H9 (cell line): Measurements from ENCODE around the gene CLDN20. TPM values are rescaled to one million over a fixed set of nuclear protein-coding genes. Genes with fewer than 3 reads are reported as not detected.

ENCODE experiments used
- DNase-seq: peaks from one replicate; pipeline ENCODE4 v3.0.0-alpha.2; 2017
- H2AFZ ChIP-seq: one replicate; pipeline ENCODE4 v1.6.1; 2013; ENCODE audit warnings: mild to moderate bottlenecking, low read length, control low read depth, moderate library complexity
- H2AK5ac ChIP-seq: 2 replicates; pipeline ENCODE4 v1.6.1; 2013; ENCODE audit warnings: low read length, control low read depth, mixed read lengths; ENCODE audit not compliant: insufficient read length
- H2BK120ac ChIP-seq: one replicate; pipeline ENCODE4 v1.6.1; 2013; ENCODE audit warnings: low read depth, mild to moderate bottlenecking, low read length, control low read depth, inconsistent platforms; ENCODE audit not compliant: poor library complexity, severe bottlenecking
- H2BK12ac ChIP-seq: 2 replicates; pipeline ENCODE4 v1.6.1; 2013; ENCODE audit warnings: low read length, control low read depth, mixed read lengths, low read depth; ENCODE audit not compliant: insufficient read length
- H2BK15ac ChIP-seq: 2 replicates; pipeline ENCODE4 v1.6.1; 2013; ENCODE audit warnings: low read depth, low read length, control low read depth
- H2BK20ac ChIP-seq: one replicate; pipeline ENCODE4 v1.6.1; 2013; ENCODE audit warnings: low read depth, mild to moderate bottlenecking, low read length, control low read depth, inconsistent platforms; ENCODE audit not compliant: poor library complexity, severe bottlenecking
- H2BK5ac ChIP-seq: 2 replicates; pipeline ENCODE4 v1.6.1; 2013; ENCODE audit warnings: low read length, control low read depth, mixed read lengths; ENCODE audit not compliant: insufficient read length
- H3K14ac ChIP-seq: 2 replicates; pipeline ENCODE4 v1.6.1; 2013; ENCODE audit warnings: low read length, control low read depth; ENCODE audit not compliant: insufficient read depth
- H3K18ac ChIP-seq: 2 replicates; pipeline ENCODE4 v1.6.1; 2013; ENCODE audit warnings: low read depth, mild to moderate bottlenecking, mixed read lengths, low read length, control low read depth; ENCODE audit not compliant: insufficient read length
- H3K23ac ChIP-seq: 2 replicates; pipeline ENCODE4 v1.6.1; 2013; ENCODE audit warnings: low read length, control low read depth, mixed read lengths, low read depth; ENCODE audit not compliant: insufficient read length
- H3K23me2 ChIP-seq: 2 replicates; pipeline ENCODE4 v1.6.1; 2013; ENCODE audit warnings: low read depth, mild to moderate bottlenecking, mixed read lengths, low read length, control low read depth; ENCODE audit not compliant: insufficient read length, poor library complexity, severe bottlenecking
- H3K27ac ChIP-seq: 2 replicates; pipeline ENCODE4 v1.5.1; 2013; ENCODE audit warnings: low read length, control low read depth, mixed read lengths, low read depth; ENCODE audit not compliant: insufficient read length
- H3K27me3 ChIP-seq: 2 replicates; pipeline ENCODE4 v1.6.1; 2013; ENCODE audit warnings: low read length, control low read depth, inconsistent platforms; ENCODE audit not compliant: insufficient read depth
- H3K4ac ChIP-seq: 2 replicates; pipeline ENCODE4 v1.6.1; 2013; ENCODE audit warnings: low read depth, mild to moderate bottlenecking, control low read depth, inconsistent platforms, low read length, moderate library complexity
- H3K4me1 ChIP-seq: 2 replicates; pipeline ENCODE4 v1.6.1; 2013; ENCODE audit warnings: low read length, control low read depth, inconsistent platforms; ENCODE audit not compliant: insufficient read depth
- H3K4me2 ChIP-seq: 2 replicates; pipeline ENCODE4 v1.6.1; 2013; ENCODE audit warnings: low read length, control low read depth, mixed read lengths; ENCODE audit not compliant: insufficient read length, insufficient read depth
- H3K56ac ChIP-seq: 2 replicates; pipeline ENCODE4 v1.6.1; 2013; ENCODE audit warnings: low read depth, mild to moderate bottlenecking, mixed read lengths, low read length, control low read depth; ENCODE audit not compliant: insufficient read length
- H3K79me1 ChIP-seq: 2 replicates; pipeline ENCODE4 v1.6.1; 2013; ENCODE audit warnings: low read depth, mild to moderate bottlenecking, moderate library complexity, low read length, control low read depth, inconsistent platforms; ENCODE audit not compliant: insufficient read depth, poor library complexity, severe bottlenecking
- H3K79me2 ChIP-seq: 2 replicates; pipeline ENCODE4 v1.6.1; 2013; ENCODE audit warnings: low read length, control low read depth, inconsistent platforms; ENCODE audit not compliant: insufficient read depth
- H3K9ac ChIP-seq: 2 replicates; pipeline ENCODE4 v1.6.1; 2013; ENCODE audit warnings: low read length, control low read depth, mixed read lengths; ENCODE audit not compliant: insufficient read length; ENCODE audit errors: extremely low read depth
- H3K9me3 ChIP-seq: one replicate; pipeline ENCODE4 v1.6.1; 2013; ENCODE audit warnings: low read depth, low read length, inconsistent platforms; ENCODE audit not compliant: control insufficient read depth
- H3T11ph ChIP-seq: one replicate; pipeline ENCODE4 v1.6.1; 2013; ENCODE audit warnings: mild to moderate bottlenecking, low read length, control low read depth, inconsistent platforms
- H4K20me1 ChIP-seq: one replicate; pipeline ENCODE4 v1.6.1; 2013; ENCODE audit not compliant: control insufficient read depth, insufficient read length, insufficient read depth
- H4K5ac ChIP-seq: 2 replicates; pipeline ENCODE4 v1.6.1; 2013; ENCODE audit warnings: low read depth, mild to moderate bottlenecking, mixed read lengths, low read length, control low read depth; ENCODE audit not compliant: insufficient read length
- H4K8ac ChIP-seq: replicated peaks from 2 replicates; pipeline ENCODE4 v1.6.1; 2013; ENCODE audit warnings: low read length, control low read depth, mixed read lengths, low read depth; ENCODE audit not compliant: insufficient read length
- H4K91ac ChIP-seq: 2 replicates; pipeline ENCODE4 v1.6.1; 2013; ENCODE audit warnings: low read depth, mild to moderate bottlenecking, moderate library complexity, mixed read lengths, low read length, control low read depth; ENCODE audit not compliant: insufficient read length
- H3K27ac Mint-ChIP-seq, 3 experiments: 2 replicates in 2 of 3; 3 replicates in 1 of 3; pipeline ENCODE4 v1.8.0; 2020 to 2021; ENCODE audit warnings: mixed read lengths in 3 of 3, mild to moderate bottlenecking in 1 of 3, moderate library complexity in 1 of 3
- H3K27me3 Mint-ChIP-seq: 2 replicates; pipeline ENCODE4 v1.8.0; 2021; ENCODE audit warnings: low read depth, mild to moderate bottlenecking, moderate library complexity, mixed read lengths
- H3K36me3 Mint-ChIP-seq, 3 experiments: 2 replicates in 2 of 3; 3 replicates in 1 of 3; pipeline ENCODE4 v1.8.0; 2020 to 2021; ENCODE audit warnings: low read depth in 3 of 3, mixed read lengths in 3 of 3; ENCODE audit not compliant: insufficient read depth in 1 of 3
- H3K4me1 Mint-ChIP-seq, 2 experiments: 2 replicates each; pipeline ENCODE4 v1.8.0; 2020; ENCODE audit warnings: mixed read lengths in 2 of 2
- H3K4me3 Mint-ChIP-seq, 2 experiments: 2 replicates in 1 of 2; 3 replicates in 1 of 2; pipeline ENCODE4 v1.8.0; 2020 to 2021; ENCODE audit warnings: mild to moderate bottlenecking in 2 of 2, mixed read lengths in 2 of 2, moderate library complexity in 1 of 2
- H3K9me3 Mint-ChIP-seq, 2 experiments: 2 replicates in 1 of 2; 3 replicates in 1 of 2; pipeline ENCODE4 v1.8.0; 2020; ENCODE audit warnings: mild to moderate bottlenecking in 2 of 2, mixed read lengths in 2 of 2, moderate library complexity in 1 of 2
- WGBS: extraction: QIAGEN DNeasy Blood & Tissue Kit; methylation state at CpG from one replicate; pipeline ENCODE4 v1.1.7; 2013; ENCODE audit warnings: missing lambda C conversion rate, low lambda C conversion rate, mixed read lengths; ENCODE audit not compliant: insufficient read length; ENCODE audit errors: extremely low coverage; 5-methylcytosine and 5-hydroxymethylcytosine counted together
- total RNA-seq: library from RNA; stranded (reverse); gene quantifications from 2 replicates; pipeline ENCODE4 v1.2.1, GENCODE V29; 2021
- TF ChIP-seq, protein P1 (sequence below): fragments of 200-600 bp; sonication (generic); conservative IDR thresholded peaks from 3 replicates; pipeline ENCODE4 v1.8.0; 2021; ENCODE audit warnings: antibody characterized with exemption, mild to moderate bottlenecking

Gene CLDN20
- total RNA-seq, 1 experiment from 2014 or later: not detected

DNA sequence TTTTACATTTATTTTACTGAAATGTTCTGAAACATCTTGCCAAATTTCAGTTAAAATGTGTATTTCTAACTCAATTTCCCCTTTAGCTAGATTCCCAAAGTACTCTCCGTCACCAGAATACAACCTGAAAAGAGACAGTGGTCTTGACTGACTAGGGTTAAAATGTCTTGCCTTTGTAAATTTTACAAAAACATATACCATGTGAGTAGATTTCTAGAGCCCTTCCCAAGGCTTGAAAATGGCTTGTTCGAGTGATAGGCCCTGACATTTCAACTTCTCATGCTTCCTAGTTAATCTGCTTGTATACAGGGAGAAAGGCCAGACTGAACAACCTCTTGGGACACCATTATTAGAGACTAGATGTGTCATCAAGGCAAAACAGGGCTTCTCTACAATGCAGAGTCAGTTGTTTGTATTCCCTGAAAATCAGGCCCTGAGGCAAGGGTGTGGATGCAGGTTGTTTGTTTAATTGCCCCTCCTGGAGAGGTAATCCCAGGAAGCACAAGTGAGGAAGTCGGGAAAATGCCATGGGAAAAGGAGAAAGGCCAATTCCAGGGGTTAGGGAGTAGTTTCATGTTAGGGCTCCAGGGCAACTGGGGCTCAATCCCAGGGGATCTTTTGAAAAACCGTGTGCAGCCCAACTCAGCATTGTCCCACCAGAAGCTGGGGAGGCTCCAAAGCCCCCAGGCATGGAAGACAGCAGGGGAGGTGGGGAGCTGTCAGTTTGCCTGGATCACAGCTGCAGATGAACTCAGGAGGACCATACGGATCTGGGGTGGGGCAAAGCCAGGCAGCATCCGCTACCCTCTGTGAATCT, 62.1 kb downstream of the CLDN20 start:
- Histone ChIP-seq H2BK20ac (no peak overlapping the region), H3K27ac (no peak overlapping the region), H3K9ac (no peak overlapping the region), H2BK15ac (no peak overlapping the region), H3K4me2 (no peak overlapping the region), H2AK5ac (no peak overlapping the region), H3K4me1 (peaks cover 2% of the 10 kb centered on the region; the same call in 1 of the 2 replicates), H3K23ac (no peak overlapping the region), H3K79me1 (no peaks in the 10 kb centered on the region), H3K14ac (no peak overlapping the region), H4K20me1 (no peaks in the 10 kb centered on the region), H3T11ph (no peak overlapping the region), H4K8ac (no peak overlapping the region), H4K91ac (no peak overlapping the region), H3K79me2 (no peaks in the 10 kb centered on the region), H3K23me2 (peaks cover 4% of the 10 kb centered on the region), H4K5ac (peak overlapping the region; percentile 88), H2BK12ac (no peak overlapping the region), H2AFZ (no peak overlapping the region), H3K4ac (no peak overlapping the region), H2BK120ac (no peak overlapping the region), H3K56ac (no peak overlapping the region), H2BK5ac (no peak overlapping the region), H3K9me3 (no peaks in the 10 kb centered on the region), H3K18ac (no peak overlapping the region), H3K27me3 (no peaks in the 10 kb centered on the region)
- Mint-ChIP-seq H3K9me3 (no peaks in the 10 kb centered on the region), H3K36me3 (no peaks in the 10 kb centered on the region), H3K27me3 (no peaks in the 10 kb centered on the region; the same call in 1 of the 2 replicates), H3K4me3 (no peak overlapping the region), H3K4me1 (peaks cover 21 to 23% of the 10 kb centered on the region in 2 experiments), H3K27ac (peak overlapping the region in 1 of 3 experiments; percentile 9; a peak in 2 of 7 replicates)
- TF ChIP-seq, protein P1, sequence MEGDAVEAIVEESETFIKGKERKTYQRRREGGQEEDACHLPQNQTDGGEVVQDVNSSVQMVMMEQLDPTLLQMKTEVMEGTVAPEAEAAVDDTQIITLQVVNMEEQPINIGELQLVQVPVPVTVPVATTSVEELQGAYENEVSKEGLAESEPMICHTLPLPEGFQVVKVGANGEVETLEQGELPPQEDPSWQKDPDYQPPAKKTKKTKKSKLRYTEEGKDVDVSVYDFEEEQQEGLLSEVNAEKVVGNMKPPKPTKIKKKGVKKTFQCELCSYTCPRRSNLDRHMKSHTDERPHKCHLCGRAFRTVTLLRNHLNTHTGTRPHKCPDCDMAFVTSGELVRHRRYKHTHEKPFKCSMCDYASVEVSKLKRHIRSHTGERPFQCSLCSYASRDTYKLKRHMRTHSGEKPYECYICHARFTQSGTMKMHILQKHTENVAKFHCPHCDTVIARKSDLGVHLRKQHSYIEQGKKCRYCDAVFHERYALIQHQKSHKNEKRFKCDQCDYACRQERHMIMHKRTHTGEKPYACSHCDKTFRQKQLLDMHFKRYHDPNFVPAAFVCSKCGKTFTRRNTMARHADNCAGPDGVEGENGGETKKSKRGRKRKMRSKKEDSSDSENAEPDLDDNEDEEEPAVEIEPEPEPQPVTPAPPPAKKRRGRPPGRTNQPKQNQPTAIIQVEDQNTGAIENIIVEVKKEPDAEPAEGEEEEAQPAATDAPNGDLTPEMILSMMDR: no peak
- DNase-seq: no peak
- WGBS: no CpG with 5 or more reads among the region's 6 CpGs

Other genes starting within 250 kb of the CLDN20 start
- gene TFB1M, start 50.5 kb downstream of the CLDN20 start, total RNA-seq: 28.6 and 31.5 TPM in 2 replicates
- not detected in 2 replicates for gene NOX3, start 191.8 kb downstream of the CLDN20 start, total RNA-seq